BLaER1 treated with 17β-estradiol and CSF1 and Interleukin-3, amounts not matched to agents 10 nM and 100 nM (cell line): ENCODE measurements around the gene PTPN23.

Experiments
- H3K27ac ChIP-seq, 11 experiments: shearing (Covaris generic); formaldehyde crosslinking; 2 replicates each; pipeline ENCODE4 v1.8.1; 2022
- H3K27me3 ChIP-seq, 11 experiments: shearing (Covaris generic); formaldehyde crosslinking; 2 replicates each; pipeline ENCODE4 v1.8.1; 2022
- H3K36me3 ChIP-seq, 11 experiments: shearing (Covaris generic); formaldehyde crosslinking; 2 replicates each; pipeline ENCODE4 v1.8.1; 2022
- H3K4me1 ChIP-seq, 10 experiments: shearing (Covaris generic); formaldehyde crosslinking; 2 replicates each; pipeline ENCODE4 v1.8.1; 2022
- H3K4me2 ChIP-seq, 11 experiments: shearing (Covaris generic); formaldehyde crosslinking; 2 replicates each; pipeline ENCODE4 v1.8.1; 2022
- H3K4me3 ChIP-seq, 10 experiments: shearing (Covaris generic); formaldehyde crosslinking; 2 replicates each; pipeline ENCODE4 v1.8.1; 2022
- H3K9ac ChIP-seq, 11 experiments: shearing (Covaris generic); formaldehyde crosslinking; 2 replicates each; pipeline ENCODE4 v1.8.1; 2022
- H3K9me3 ChIP-seq, 11 experiments: shearing (Covaris generic); formaldehyde crosslinking; replicated peaks in 1 of 11; 2 replicates each; pipeline ENCODE4 v1.8.1; 2022
- H4K20me1 ChIP-seq, 11 experiments: shearing (Covaris generic); formaldehyde crosslinking; 2 replicates each; pipeline ENCODE4 v1.8.1; 2022
- Cebpa-rat ChIP-seq, 11 experiments: shearing (Covaris generic); IDR thresholded peaks; 2 replicates each; pipeline ENCODE4 v1.8.1; 2022

The PTPN23 gene

GRCh38 chr3:47419083-47420043 is 38.5 kb downstream of the PTPN23 start:
- no peak overlapping the region for H3K4me2 ChIP-seq
- peaks cover 33 to 60% (median 51%) of the 10 kb centered on the region in 10 experiments for H3K4me1 ChIP-seq
- H3K9me3 ChIP-seq = no peaks in the 10 kb centered on the region
- H4K20me1 ChIP-seq = peaks cover 16 to 50% (median 36%) of the 10 kb centered on the region in 11 experiments; a peak in 21 of 22 replicates
- H3K27me3 ChIP-seq = no peaks in the 10 kb centered on the region
- peaks cover 40 to 84% (median 66%) of the 10 kb centered on the region in 11 experiments for H3K36me3 ChIP-seq
- H3K4me3 ChIP-seq = no peak overlapping the region
- H3K27ac ChIP-seq = peak overlapping the region in 5 of 11 experiments; percentile 24 to 91 (median 84); a peak in 5 of 22 replicates
- no peak for TF ChIP-seq Cebpa-rat (IDR thresholded peaks at IDR 0.05)
- peak overlapping the region in 3 of 11 experiments; percentile 4 to 19 (median 16); a peak in 3 of 22 replicates for H3K9ac ChIP-seq

DNA sequence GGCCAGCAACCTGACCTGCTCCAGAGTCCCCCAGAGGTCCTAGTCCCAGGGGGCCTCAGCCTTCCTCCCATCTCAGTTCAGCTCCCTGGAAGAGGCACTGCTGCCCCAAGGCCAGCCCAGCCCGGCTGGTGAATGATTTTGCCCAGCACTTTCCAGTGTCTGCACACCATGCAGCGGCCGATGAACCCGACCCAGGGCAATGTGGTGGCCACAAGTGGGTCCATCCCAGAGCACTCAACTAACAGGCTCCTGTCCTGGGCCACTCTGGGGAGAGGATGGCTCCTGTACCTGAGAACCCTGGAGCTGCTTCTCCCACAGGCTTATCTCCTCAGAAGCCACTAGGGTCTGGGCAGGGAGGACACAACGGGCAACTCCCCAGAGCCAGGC is 39.2 kb downstream of the PTPN23 start:
- Histone ChIP-seq H3K4me2 (0 out of 22 replicates have a peak overlapping the region, but pooled peaks of 1 of the 11 experiments have one; percentile 37), H4K20me1 (peaks cover 12 to 44% (median 30%) of the 10 kb centered on the region in 11 experiments; a peak in 21 of 22 replicates), H3K27me3 (no peaks in the 10 kb centered on the region), H3K27ac (peak overlapping the region in 5 of 11 experiments; percentile 24 to 91 (median 84); a peak in 7 of 22 replicates), H3K9ac (peak overlapping the region in 3 of 11 experiments; percentile 4 to 19 (median 16); a peak in 3 of 22 replicates), H3K4me3 (no peak overlapping the region), H3K9me3 (no peaks in the 10 kb centered on the region), H3K36me3 (peaks cover 42 to 84% (median 69%) of the 10 kb centered on the region in 11 experiments), H3K4me1 (peaks cover 28 to 53% (median 45%) of the 10 kb centered on the region in 10 experiments)
- no peak for TF ChIP-seq Cebpa-rat (IDR thresholded peaks at IDR 0.05)

- Histone ChIP-seq H3K4me1 (peaks cover 25 to 46% (median 37%) of the 10 kb centered on the region in 10 experiments), H3K27ac (peak overlapping the region; percentile 59 to 93 (median 84); a peak in 21 of 22 replicates), H3K4me2 (peak overlapping the region; percentile 34 to 78 (median 67)), H3K4me3 (no peak overlapping the region), H4K20me1 (peaks cover 4 to 38% (median 24%) of the 10 kb centered on the region in 11 experiments; a peak in 21 of 22 replicates), H3K27me3 (no peaks in the 10 kb centered on the region), H3K9me3 (no peaks in the 10 kb centered on the region), H3K36me3 (peaks cover 50 to 84% (median 74%) of the 10 kb centered on the region in 11 experiments), H3K9ac (peak overlapping the region; percentile 42 to 77 (median 70); a peak in 20 of 22 replicates)
- no peak for TF ChIP-seq Cebpa-rat (IDR thresholded peaks at IDR 0.05)
Measured at GRCh38 chr3:47420511-47421484, 40.0 kb downstream of the PTPN23 start.

GRCh38 chr3:47421741-47422649 is 41.2 kb downstream of the PTPN23 start:
- Histone ChIP-seq H4K20me1 (peaks cover 0 to 32% (median 16%) of the 10 kb centered on the region in 11 experiments; a peak in 15 of 22 replicates), H3K4me3 (no peak overlapping the region), H3K27me3 (no peaks in the 10 kb centered on the region), H3K9ac (peak overlapping the region in 9 of 11 experiments; percentile 53 to 77 (median 72); a peak in 16 of 22 replicates), H3K4me1 (peaks cover 16 to 34% (median 25%) of the 10 kb centered on the region in 10 experiments), H3K27ac (peak overlapping the region; percentile 59 to 93 (median 84); a peak in 21 of 22 replicates), H3K9me3 (no peaks in the 10 kb centered on the region), H3K4me2 (peak overlapping the region; percentile 34 to 78 (median 67)), H3K36me3 (peaks cover 56 to 89% (median 83%) of the 10 kb centered on the region in 11 experiments)
- no peak for TF ChIP-seq Cebpa-rat (IDR thresholded peaks at IDR 0.05)

DNA sequence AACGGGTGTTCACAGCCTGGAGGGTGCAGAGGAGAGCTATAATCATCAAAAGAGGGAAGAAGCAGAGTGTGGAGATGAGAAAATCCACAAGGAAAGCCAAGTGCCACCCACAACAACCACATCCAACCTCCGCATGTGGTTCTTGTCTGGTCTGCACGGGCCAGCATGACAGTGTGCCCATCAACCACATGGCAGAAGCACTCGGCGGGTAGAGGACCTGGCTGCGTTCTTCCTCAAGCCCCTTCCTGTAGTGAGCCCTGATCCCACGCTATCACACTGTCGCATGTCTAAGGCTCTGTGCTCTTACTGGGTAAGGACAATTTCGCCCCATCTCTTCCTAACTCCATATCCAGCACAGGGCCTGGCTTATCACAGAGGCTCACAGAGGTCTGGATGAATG is 41.9 kb downstream of the PTPN23 start:
- Histone ChIP-seq H3K4me2 (no peak overlapping the region), H3K4me1 (peaks cover 11 to 28% (median 20%) of the 10 kb centered on the region in 10 experiments), H3K4me3 (no peak overlapping the region), H3K9ac (no peak overlapping the region), H3K9me3 (no peaks in the 10 kb centered on the region), H3K36me3 (peaks cover 58 to 91% (median 86%) of the 10 kb centered on the region in 11 experiments), H3K27me3 (no peaks in the 10 kb centered on the region), H4K20me1 (peaks cover 0 to 34% (median 11%) of the 10 kb centered on the region in 11 experiments; a peak in 9 of 22 replicates), H3K27ac (peak overlapping the region in 2 of 11 experiments; percentile 19 to 91; a peak in 3 of 22 replicates)
- no peak for TF ChIP-seq Cebpa-rat (IDR thresholded peaks at IDR 0.05)

GRCh38 chr3:47423548-47424145 is 42.8 kb downstream of the PTPN23 start:
- H3K36me3 ChIP-seq = peaks cover 66 to 94% (median 93%) of the 10 kb centered on the region in 11 experiments
- no peaks in the 10 kb centered on the region for H3K9me3 ChIP-seq
- no peak overlapping the region for H3K4me2 ChIP-seq
- peaks cover 0 to 34% (median 11%) of the 10 kb centered on the region in 11 experiments; a peak in 11 of 22 replicates for H4K20me1 ChIP-seq
- no peak for TF ChIP-seq Cebpa-rat (IDR thresholded peaks at IDR 0.05)
- no peaks in the 10 kb centered on the region for H3K27me3 ChIP-seq
- no peak overlapping the region for H3K27ac ChIP-seq
- peaks cover 11 to 25% (median 20%) of the 10 kb centered on the region in 10 experiments for H3K4me1 ChIP-seq
- no peak overlapping the region for H3K9ac ChIP-seq
- H3K4me3 ChIP-seq = no peak overlapping the region
